Measurements from ENCODE around the gene LRRC9. TPM values are rescaled to one million over a fixed set of nuclear protein-coding genes. Genes with fewer than 3 reads are reported as not detected.
"Not testable (repeated sequence)": the region's sequence is repeated elsewhere in the genome, so short reads cannot be mapped to it uniquely, and the experiment has no call there.

The LRRC9 gene
- polyA plus RNA-seq, 5 donors, result 0.47 to 1.4 (median 1.3) TPM

GRCh38 chr14:59952141-59952540 is 32.2 kb downstream of the LRRC9 start:
- not testable (repeated sequence) for DNase-seq

DNA sequence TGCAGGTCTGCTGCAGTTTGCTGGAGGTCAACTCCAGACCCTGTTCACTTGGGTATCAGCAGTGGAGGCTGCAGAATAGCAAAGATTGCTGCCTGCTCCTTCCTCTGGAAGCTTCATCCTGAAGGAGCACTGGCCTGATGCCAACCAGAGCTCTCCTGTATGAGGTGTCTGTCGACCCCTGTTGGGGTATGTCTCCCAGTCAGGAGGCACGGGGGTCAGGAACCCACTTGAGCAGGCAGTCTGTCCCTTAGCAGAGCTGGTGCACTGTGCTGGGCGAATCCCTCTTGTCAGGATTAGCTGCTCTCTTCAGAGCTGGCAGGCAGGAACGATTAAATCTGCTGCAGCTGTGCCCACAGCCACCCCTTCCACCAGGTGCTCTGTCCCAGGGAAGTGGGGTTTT is 37.9 kb downstream of the LRRC9 start:
- not testable (repeated sequence) for DNase-seq

- DNase-seq, result no peak
These were observed 39.7 kb downstream of the LRRC9 start for GRCh38 chr14:59959668-59960067.

DNA sequence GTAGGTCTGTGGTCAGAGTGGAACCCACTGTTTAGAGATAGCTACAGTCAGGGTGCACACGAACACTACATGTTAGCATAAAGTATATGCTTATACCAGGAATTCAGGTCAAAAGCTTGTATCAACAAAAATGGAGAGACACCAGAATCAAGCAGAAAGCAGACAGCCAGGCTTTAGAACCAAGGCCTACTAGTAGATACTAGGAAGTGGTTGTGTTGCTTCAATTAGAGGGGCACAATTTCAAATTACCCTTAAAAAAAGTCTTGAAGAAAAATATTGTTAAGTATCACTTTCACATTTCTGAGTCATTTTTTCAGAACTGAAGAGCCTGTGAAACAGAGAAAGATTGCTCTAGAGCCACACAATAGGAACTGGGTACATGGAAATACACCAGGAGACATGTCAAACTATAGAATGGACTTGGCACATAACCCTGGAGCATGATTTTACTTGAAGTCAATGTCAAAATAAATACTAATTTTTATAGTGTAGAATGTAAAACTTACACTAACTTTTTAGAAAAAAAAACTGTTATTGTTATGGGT is 41.6 kb downstream of the LRRC9 start:
- no peak for DNase-seq

DNA sequence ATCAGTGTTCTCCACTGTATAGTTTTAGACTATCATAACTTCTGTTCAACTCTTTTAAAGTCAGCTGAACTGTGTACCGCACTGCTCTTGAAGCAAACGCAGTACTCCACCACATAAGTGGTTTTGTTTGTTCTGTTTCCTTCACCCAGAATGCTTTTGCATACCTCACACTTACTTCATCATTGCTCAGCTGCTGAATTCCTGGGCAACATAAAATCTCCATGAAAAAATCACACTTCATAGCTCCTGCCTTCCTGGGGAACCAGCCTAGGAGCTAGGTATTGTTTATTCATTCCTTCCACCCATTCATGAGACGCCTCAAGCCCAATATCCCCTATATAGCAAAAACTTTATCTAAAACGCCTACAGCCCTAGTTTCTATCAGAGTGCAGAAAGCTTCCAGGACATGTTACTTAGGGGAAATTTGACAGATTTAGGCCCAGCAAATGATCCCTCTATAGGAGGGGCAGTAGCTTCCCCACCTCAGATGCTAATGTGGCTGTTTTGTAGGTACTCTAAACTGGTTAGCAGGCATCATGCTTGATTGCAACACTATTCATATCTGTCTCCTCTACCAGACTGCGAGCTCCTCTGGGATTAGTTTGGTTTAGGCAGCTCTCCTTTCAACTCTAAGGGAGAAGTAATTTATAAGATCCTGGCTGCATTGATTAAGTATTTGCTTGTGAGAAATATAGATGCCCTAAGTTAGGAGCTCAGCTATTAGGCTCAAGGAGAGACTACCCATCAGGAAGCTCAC is 44.5 kb downstream of the LRRC9 start:
- peak; percentile 21 to 26 for DNase-seq

GRCh38 chr14:59969319-59969718 is 49.4 kb downstream of the LRRC9 start:
- no peak for DNase-seq

DNA sequence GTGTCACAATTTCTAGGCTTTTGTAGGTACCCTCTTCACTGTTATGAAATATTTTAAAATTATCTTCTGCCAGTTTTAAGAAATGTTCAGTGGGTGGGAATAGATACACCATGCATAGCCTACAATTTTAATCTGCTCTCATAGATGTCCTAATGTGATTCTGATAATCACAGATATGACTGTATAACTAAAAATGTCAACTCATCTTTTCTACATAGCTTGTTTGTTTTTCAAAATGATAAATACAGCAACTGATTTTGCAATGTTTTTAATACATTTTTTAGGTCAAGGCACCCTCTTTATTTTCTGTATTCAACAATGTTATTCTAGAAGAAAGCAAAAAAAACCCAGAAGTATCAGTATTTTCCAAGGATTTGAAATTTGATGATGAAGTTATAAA is 61.6 kb downstream of the LRRC9 start:
- no peak for DNase-seq

DNA sequence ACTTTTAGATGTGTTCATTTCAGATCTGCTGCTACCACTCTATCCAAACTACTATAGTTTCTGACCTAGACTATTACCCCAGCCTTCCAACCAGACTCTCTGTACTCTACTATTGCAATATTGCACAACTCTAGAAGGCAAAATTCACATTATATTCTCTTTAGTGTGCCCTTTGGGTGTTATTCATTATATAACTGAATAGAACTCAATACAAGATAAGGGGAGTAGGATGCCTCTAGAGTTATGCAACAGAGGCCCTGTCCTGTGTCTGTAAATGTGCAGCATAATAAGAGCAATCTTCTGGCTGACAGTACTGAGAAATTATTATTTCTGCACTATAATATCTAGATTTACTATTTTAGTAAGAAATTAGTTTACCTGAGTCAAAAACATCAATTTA is 63.1 kb downstream of the LRRC9 start:
- no peak for DNase-seq

DNA sequence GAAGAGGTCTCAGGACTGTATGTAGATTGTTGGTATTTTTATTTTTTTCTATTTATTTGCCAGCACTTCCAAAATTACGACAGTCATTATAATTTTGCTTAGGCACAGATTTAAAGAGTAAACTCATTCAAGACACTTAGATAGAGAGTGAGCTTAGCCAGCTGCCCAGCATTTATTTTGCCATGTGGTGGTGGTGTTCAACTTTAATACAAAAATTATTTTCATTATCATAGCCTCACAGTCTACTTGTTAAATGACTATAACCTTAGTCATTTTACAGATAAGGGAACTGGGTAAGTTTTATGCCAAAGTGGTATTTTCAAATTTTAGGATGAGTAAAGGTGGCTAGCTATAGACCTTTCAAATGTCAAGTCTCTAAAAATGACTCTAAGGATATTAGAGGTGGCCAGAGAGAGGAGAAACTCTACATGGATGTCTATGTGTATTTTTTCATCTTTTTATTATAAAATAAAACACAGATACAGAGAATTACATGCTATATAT is 66.7 kb downstream of the LRRC9 start:
- no peak for DNase-seq

DNA sequence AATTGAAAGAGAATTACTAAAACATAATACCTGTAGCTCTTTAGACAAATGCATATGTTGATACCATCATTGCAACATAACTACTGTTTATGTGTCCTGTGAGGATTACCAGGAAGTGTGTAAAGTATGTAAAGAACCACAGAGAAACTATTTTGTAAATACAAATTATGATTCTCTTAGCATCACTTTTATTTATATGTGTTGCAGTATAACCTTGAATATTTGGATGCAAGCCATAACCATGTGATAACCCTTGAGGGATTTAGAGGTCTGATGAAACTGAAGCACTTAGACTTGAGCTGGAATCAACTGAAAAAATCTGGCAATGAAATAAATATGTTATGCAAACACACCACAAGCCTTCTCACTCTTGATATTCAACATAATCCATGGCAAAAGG is 77.5 kb downstream of the LRRC9 start:
- no peak for DNase-seq

GRCh38 chr14:59997966-59998365 is 78.0 kb downstream of the LRRC9 start:
- DNase-seq, result no peak

DNA sequence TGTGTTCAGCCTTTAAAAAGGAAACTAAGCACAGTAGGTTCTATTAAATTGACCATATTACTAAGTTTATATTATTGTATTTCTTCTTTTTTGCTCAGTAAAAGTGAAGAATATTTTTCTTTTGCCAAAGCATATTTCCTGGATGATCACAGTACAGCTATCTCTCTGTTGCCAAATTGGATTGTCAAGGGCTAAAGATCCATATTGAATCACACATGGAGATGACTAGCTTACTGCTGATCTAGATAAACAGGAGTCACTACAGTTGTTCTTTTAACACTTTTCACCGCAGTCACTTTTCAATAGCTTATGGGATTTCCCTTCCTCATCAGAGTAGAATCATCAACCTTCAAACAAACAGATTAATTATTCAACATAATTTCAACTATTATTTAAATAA is 78.6 kb downstream of the LRRC9 start:
- DNase-seq, result no peak

DNA sequence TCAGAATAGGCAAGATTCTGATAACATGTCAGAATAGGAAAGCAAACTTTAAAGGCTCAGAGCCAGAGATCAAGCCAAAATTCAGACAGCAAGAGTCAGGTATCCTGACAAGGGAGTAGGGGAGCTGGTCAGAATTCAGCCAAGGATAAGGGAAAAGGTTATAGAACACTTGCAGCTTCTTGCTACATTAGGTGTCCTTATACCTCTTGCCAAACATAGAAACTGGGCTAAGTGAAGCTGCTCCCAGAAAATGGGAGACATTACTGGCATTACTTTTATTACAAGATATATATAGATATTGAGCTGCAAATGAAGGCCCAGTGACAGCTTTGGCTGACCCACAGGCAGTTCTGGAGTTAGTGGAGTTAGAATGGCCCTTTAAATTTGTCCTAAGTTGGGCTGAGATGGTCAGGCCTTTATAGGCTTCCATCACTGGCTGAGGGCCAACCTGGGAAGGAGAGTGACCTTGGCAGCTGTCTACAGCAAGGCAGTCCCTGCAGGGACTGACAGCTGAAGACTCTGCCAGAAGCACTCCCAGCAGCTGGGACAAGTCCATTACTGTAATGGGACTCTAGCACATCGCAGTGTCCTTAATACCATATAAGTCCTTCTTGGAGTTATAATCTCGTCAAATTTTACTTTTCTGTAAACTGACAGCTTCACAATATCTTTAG is 83.0 kb downstream of the LRRC9 start:
- peak; percentile 46 to 62 for DNase-seq

- DNase-seq, result no peak
These were observed 84.0 kb downstream of the LRRC9 start for GRCh38 chr14:60003991-60004390.

GRCh38 chr14:60008042-60008441 is 88.1 kb downstream of the LRRC9 start:
- DNase-seq, result no peak

GRCh38 chr14:60010263-60010662 is 90.3 kb downstream of the LRRC9 start:
- DNase-seq, result not testable (repeated sequence)

- DNase-seq, result no peak
These were observed 94.5 kb downstream of the LRRC9 start for GRCh38 chr14:60014402-60014801.

- DNase-seq, result no peak
These were observed 101.7 kb downstream of the LRRC9 start for GRCh38 chr14:60021619-60022018.

GRCh38 chr14:60025571-60025970 is 105.6 kb downstream of the LRRC9 start:
- DNase-seq, result no peak

DNA sequence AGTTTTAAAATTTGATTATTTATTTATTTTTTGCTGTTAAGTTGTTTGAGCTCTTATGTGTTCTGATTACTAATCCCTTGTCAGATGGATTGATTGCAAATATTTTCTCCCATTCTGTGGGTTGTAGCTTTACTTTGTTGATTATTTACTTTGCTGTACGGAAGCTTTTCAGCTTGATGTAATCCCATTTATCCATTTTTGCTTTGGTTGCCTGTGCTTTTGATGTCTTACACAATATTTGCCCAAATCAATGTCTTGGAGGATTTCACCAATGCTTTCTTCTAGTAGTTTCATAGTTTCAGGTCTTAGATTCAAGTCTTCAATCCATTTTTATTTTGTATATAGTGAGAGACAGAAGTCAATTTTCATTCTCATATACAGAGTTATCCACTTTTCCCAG is 115.2 kb downstream of the LRRC9 start:
- DNase-seq, result no peak

DNA sequence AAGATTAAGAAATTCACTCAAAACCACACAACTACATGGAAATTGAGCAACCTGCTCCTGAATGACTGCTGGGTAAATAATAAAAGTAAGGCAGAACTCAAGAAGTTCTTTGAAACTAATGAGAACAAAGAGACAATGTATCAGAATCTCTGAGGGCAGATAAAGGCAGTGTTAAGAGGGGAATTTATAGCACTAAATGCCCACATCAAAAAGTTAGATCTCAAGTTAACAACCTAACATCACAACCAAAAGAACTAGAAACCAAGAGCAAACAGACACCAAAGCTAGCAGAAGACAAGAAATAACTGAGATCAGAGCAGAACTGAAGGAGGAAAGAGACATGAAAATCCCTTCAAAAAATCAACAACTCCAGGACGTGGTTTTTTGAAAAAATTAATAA is 128.0 kb downstream of the LRRC9 start:
- not testable (repeated sequence) for DNase-seq

DNA sequence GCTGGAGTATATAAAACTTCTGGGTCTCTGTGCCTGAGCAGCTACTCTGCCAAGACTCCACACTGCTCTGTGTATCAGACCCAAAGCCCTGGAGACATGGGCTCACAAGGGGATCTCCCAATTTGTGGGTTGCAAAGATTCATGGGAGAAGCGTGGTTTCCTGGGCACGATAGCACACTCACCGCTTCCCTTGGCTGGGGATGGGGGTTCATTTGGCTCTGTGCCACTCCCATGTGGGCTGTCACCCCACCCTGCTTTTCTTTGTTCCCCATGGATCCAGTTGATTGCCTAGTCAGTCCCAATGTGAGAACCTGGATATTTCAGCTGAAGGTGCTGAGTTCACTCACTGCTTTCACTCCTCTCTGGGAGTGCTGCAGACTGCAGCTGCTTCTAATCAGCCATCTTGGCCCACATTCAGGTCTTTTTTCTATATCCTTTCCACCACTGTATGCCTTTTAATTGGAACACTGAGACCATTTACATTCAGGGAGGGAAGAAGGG is 131.8 kb downstream of the LRRC9 start:
- peak; percentile 52 to 56 for DNase-seq

- DNase-seq, result no peak
These were observed 138.1 kb downstream of the LRRC9 start for GRCh38 chr14:60058087-60058486.

All from right lung (tissue), 5 donors.